Mucosa of rectum (tissue), 2 donors: ENCODE data around the gene NOL6.
"Not testable (repeated sequence)": the region's sequence is repeated elsewhere in the genome, so short reads cannot be mapped to it uniquely, and the experiment has no call there.

ENCODE experiments used
- H3K27ac ChIP-seq, 2 donors: one replicate each; pipeline ENCODE4 v1.7.0; 2013; ENCODE audit warnings: inconsistent platforms in 2 of 2, low read depth in 2 of 2, low read length in 2 of 2
- H3K27me3 ChIP-seq, 2 donors: one replicate each; pipeline ENCODE4 v1.7.0; 2013; ENCODE audit warnings: low read length in 2 of 2; ENCODE audit not compliant: control insufficient read depth in 2 of 2, insufficient read depth in 2 of 2
- H3K36me3 ChIP-seq, 2 donors: one replicate each; pipeline ENCODE4 v1.7.0; 2013; ENCODE audit warnings: low read length in 2 of 2; ENCODE audit not compliant: control insufficient read depth in 2 of 2, insufficient read depth in 2 of 2
- H3K4me1 ChIP-seq, 2 donors: one replicate each; pipeline ENCODE4 v1.7.0; 2013; ENCODE audit warnings: low read length in 2 of 2, mild to moderate bottlenecking in 1 of 2; ENCODE audit not compliant: control insufficient read depth in 2 of 2, insufficient read depth in 2 of 2
- H3K4me3 ChIP-seq, 2 donors: one replicate each; pipeline ENCODE4 v1.7.0; 2013; ENCODE audit warnings: low read length in 2 of 2
- H3K9ac ChIP-seq, 2 donors: one replicate each; pipeline ENCODE4 v1.7.0; 2013; ENCODE audit warnings: low read length in 2 of 2, low read depth in 1 of 2, mild to moderate bottlenecking in 1 of 2
- H3K9me3 ChIP-seq, 2 donors: one replicate each; pipeline ENCODE4 v1.7.0; 2013; ENCODE audit warnings: low read length in 2 of 2; ENCODE audit not compliant: control insufficient read depth in 2 of 2
- donor health status: healthy.
- donor health status: Normal muscosa, but diverticular disease.

The NOL6 gene

DNA sequence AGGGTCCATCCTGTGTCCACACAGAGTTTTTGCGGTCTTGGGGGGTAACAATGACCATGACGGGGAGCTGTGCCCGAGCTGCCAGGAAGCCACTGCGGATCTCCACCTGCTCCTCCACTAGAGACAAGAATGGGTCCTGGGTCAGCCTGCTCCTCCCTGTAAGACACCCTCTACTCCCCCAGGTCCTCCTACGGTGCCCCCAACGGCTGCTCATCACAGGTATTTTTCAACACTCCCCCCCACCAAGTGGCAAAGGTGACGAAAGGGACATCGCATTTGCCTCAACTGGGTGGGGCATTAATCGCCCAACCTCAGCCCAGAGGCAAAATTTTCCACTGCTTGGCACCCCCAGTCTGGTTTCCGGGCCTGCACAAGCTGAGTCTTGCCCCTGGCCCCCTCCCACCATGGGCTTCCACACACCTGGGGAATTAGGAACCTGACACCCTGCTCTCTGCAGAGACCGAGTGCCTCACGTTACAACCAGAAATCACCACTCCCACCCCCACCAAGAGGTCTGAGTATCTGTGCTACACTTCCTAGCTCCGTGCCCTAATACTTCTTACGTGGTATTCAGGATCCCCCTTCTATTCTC lies 9.6 kb downstream of the NOL6 start:
- Histone ChIP-seq H3K27ac (no peak overlapping the region), H3K9me3 (no peaks in the 10 kb centered on the region), H3K36me3 (peaks cover 68 to 76% of the 10 kb centered on the region in 2 donors), H3K9ac (no peak overlapping the region), H3K4me1 (peaks cover 0 to 10% of the 10 kb centered on the region in 2 donors), H3K4me3 (no peak overlapping the region), H3K27me3 (no peaks in the 10 kb centered on the region)

DNA sequence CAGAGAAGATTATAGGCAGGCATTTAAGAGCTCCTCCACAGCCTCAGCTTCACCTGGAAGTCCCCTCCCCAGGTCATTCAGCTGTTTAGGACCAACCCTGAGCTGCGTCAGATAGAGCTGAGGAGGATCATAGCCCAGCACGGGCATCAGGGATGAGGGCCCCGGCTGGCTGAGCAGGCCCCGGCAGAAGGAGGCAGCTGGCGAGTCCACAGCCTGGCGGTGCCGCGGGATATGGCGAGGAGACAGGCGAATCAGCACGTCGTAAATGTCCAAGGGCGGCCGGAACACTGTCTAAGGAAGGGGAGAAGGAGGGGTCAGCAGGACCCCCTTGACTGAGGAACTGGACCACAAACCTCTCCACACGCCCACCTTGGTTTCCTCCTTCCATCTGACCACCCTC lies 10.6 kb downstream of the NOL6 start:
- Histone ChIP-seq H3K9me3 (no peaks in the 10 kb centered on the region), H3K9ac (no peak overlapping the region), H3K27ac (no peak overlapping the region), H3K36me3 (peaks cover 59 to 66% of the 10 kb centered on the region in 2 donors), H3K4me1 (peaks cover 4 to 16% of the 10 kb centered on the region in 2 donors), H3K4me3 (no peak overlapping the region), H3K27me3 (no peaks in the 10 kb centered on the region)

GRCh38 chr9:33461492-33461891 lies 12.2 kb downstream of the NOL6 start:
- Histone ChIP-seq H3K36me3 (peaks cover 43 to 51% of the 10 kb centered on the region in 2 donors), H3K4me1 (peaks cover 4 to 16% of the 10 kb centered on the region in 2 donors), H3K4me3 (no peak overlapping the region), H3K27ac (peak overlapping the region in 1 of 2 donors; percentile 11), H3K9me3 (no peaks in the 10 kb centered on the region), H3K9ac (no peak overlapping the region), H3K27me3 (no peaks in the 10 kb centered on the region)

DNA sequence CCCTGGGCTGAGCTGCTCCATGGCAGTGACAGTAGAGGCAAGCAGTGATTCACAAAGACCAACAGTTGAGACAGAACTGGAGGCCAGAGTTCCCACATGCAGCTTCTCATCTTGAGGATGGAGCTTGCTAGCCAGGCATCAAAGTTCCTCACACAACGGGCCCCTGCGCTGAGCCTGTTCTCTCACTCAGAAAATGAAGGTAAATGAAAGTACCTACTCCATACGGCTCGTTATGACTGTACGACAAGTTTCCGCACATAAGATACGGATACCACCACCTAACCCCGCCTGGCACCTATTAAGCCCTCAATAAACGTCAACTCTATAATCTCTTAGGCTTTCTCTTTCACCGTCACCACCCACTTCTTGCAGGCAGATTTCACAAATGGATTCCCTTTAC lies 12.9 kb downstream of the NOL6 start:
- peaks cover 4 to 16% of the 10 kb centered on the region in 2 donors for H3K4me1 ChIP-seq
- no peaks in the 10 kb centered on the region for H3K27me3 ChIP-seq
- no peak overlapping the region for H3K27ac ChIP-seq
- H3K9ac ChIP-seq, result no peak overlapping the region
- no peak overlapping the region for H3K4me3 ChIP-seq
- peaks cover 38 to 44% of the 10 kb centered on the region in 2 donors for H3K36me3 ChIP-seq
- H3K9me3 ChIP-seq, result no peaks in the 10 kb centered on the region

GRCh38 chr9:33459115-33459514 lies 14.6 kb downstream of the NOL6 start:
- Histone ChIP-seq H3K9ac (no peak overlapping the region), H3K9me3 (no peaks in the 10 kb centered on the region), H3K4me1 (peaks cover 4 to 16% of the 10 kb centered on the region in 2 donors), H3K27me3 (no peaks in the 10 kb centered on the region), H3K27ac (no peak overlapping the region), H3K4me3 (no peak overlapping the region), H3K36me3 (peaks cover 22 to 27% of the 10 kb centered on the region in 2 donors)

GRCh38 chr9:33458444-33458843 lies 15.3 kb downstream of the NOL6 start:
- no peak overlapping the region for H3K27ac ChIP-seq
- H3K9ac ChIP-seq, result no peak overlapping the region
- H3K27me3 ChIP-seq, result no peaks in the 10 kb centered on the region
- no peak overlapping the region for H3K4me3 ChIP-seq
- peaks cover 15 to 20% of the 10 kb centered on the region in 2 donors for H3K36me3 ChIP-seq
- H3K9me3 ChIP-seq, result no peaks in the 10 kb centered on the region
- peaks cover 4 to 16% of the 10 kb centered on the region in 2 donors for H3K4me1 ChIP-seq

DNA sequence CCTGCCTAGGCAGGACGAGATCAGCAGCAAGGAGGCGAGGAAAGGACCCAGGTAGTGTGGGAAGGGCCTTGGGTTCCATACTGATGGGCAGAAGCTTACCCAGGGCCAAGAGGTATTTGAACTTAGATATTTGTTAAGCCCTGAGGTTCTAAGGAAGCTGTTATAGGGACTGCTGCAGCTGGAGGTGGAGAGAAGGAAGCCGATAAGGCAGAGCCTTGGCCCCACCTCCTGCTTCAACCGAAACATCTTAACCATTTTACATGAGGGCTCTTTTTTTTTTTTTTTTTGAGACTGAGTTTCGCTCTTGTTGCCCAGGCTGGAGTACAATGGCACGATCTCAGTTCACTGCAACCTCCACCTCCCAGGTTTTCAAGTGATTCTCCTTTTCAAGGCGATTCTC lies 17.8 kb downstream of the NOL6 start:
- Histone ChIP-seq H3K4me3 (no peak overlapping the region), H3K4me1 (peaks cover 4 to 6% of the 10 kb centered on the region in 2 donors), H3K27ac (no peak overlapping the region)

GRCh38 chr9:33455456-33455855 lies 18.3 kb downstream of the NOL6 start:
- H3K27ac ChIP-seq, H3K9me3 ChIP-seq, H3K4me1 ChIP-seq, H3K9ac ChIP-seq, H3K36me3 ChIP-seq, H3K4me3 ChIP-seq, H3K27me3 ChIP-seq: not testable (repeated sequence)

More for the DNA sequence above, 17.8 kb downstream of the NOL6 start:
- H3K9me3 ChIP-seq, result no peaks in the 10 kb centered on the region
- H3K27me3 ChIP-seq, result no peaks in the 10 kb centered on the region
- no peak overlapping the region for H3K9ac ChIP-seq
- H3K36me3 ChIP-seq, result no peaks in the 10 kb centered on the region

DNA sequence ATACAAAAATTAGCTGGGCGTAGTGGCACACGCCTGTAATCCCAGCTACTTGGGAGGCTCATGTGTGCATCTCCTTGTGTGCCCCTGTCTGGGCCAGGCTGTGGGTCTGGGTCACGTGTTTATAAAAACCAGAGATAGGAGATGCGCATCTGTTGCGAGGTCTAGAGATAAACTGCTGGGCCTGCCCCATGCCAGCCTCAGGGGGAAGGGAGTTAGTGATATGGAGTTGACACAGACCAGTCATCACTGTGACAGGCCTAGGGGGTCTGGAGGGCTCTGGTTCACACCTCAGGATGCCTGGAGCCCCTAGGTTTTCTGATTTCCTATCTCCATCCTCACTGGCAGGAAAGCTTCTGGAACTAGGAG lies 19.1 kb downstream of the NOL6 start:
- H3K27me3 ChIP-seq, H3K36me3 ChIP-seq, H3K4me1 ChIP-seq, H3K27ac ChIP-seq, H3K9me3 ChIP-seq, H3K9ac ChIP-seq, H3K4me3 ChIP-seq: not testable (repeated sequence)

GRCh38 chr9:33453999-33454660 lies 19.6 kb downstream of the NOL6 start:
- H3K27me3 ChIP-seq, result no peaks in the 10 kb centered on the region
- H3K36me3 ChIP-seq, result no peaks in the 10 kb centered on the region
- H3K9ac ChIP-seq, result no peak overlapping the region
- H3K4me1 ChIP-seq, result peaks cover 4 to 6% of the 10 kb centered on the region in 2 donors
- no peaks in the 10 kb centered on the region for H3K9me3 ChIP-seq
- H3K4me3 ChIP-seq, result no peak overlapping the region
- H3K27ac ChIP-seq, result peak overlapping the region in 1 of 2 donors; percentile 32
